SK-N-SH (cell line): ENCODE measurements around the gene CYP4F3. TPM values are rescaled to one million over a fixed set of nuclear protein-coding genes. Genes with fewer than 3 reads are reported as not detected.

Experiments
- CTCF ChIA-PET: fragments of 300-600, 350-600 bp; formaldehyde crosslinking; extraction: SDS; loops from one replicate; lab custom pipeline; 2021; lab: Yijun Ruan, JAX
- POLR2A ChIA-PET: fragments of 350-600 bp; sonication (Branson Sonifier 250); formaldehyde crosslinking; extraction: SDS; loops from one replicate; lab custom pipeline; 2020; ENCODE audit warnings: antibody characterized with exemption, inconsistent platforms; lab: Yijun Ruan, JAX
- DNase-seq: peaks from one replicate; pipeline ENCODE4 v3.0.0; 2012
- H2AFZ ChIP-seq: fragments of 200-600 bp; sonication (generic); 2 replicates; pipeline ENCODE4 v1.8.1; 2016; ENCODE audit warnings: antibody characterized with exemption, mild to moderate bottlenecking, low read depth
- H3F3A ChIP-seq: fragments of 200-600 bp; sonication (generic); replicated peaks from 2 replicates; pipeline ENCODE3; 2016; ENCODE audit warnings: antibody characterized with exemption, mild to moderate bottlenecking; ENCODE audit not compliant: insufficient read depth
- H3K27ac ChIP-seq, 2 experiments: fragments of 200-500 bp in 1 of 2; fragments of 200-600 bp in 1 of 2; sonication (Bioruptor generic) in 1 of 2; sonication (generic), shearing (Covaris generic) in 1 of 2; 2 replicates each; pipeline versions ENCODE4 v1.5.1 to v1.6.1; 2014 to 2016; ENCODE audit warnings: low read depth in 2 of 2, inconsistent platforms in 1 of 2, low read length in 1 of 2, mild to moderate bottlenecking in 1 of 2, mixed read lengths in 1 of 2
- H3K27me3 ChIP-seq: fragments of 200-600 bp; sonication (generic), shearing (Covaris generic); 2 replicates; pipeline ENCODE4 v1.6.1; 2016; ENCODE audit warnings: mixed run types; ENCODE audit not compliant: insufficient read depth
- H3K36me3 ChIP-seq, 2 experiments: fragments of 200-500 bp in 1 of 2; fragments of 200-600 bp in 1 of 2; sonication (Bioruptor generic) in 1 of 2; sonication (generic) in 1 of 2; replicated peaks in 1 of 2; 2 replicates each; pipeline versions ENCODE3 to v1.5.1; 2014 to 2016; ENCODE audit warnings: low read length in 1 of 2, mild to moderate bottlenecking in 1 of 2; ENCODE audit not compliant: insufficient read depth in 2 of 2, control insufficient read depth in 1 of 2
- H3K4me1 ChIP-seq, 2 experiments: fragments of 200-500 bp in 1 of 2; fragments of 200-600 bp in 1 of 2; sonication (Bioruptor generic) in 1 of 2; sonication (generic), shearing (Covaris generic) in 1 of 2; 2 replicates each; pipeline versions ENCODE4 v1.5.1 to v1.6.1; 2014 to 2016; ENCODE audit warnings: low read depth in 1 of 2, low read length in 1 of 2, mixed run types in 1 of 2; ENCODE audit not compliant: insufficient read depth in 2 of 2, control insufficient read depth in 1 of 2
- H3K4me2 ChIP-seq: fragments of 200-600 bp; sonication (generic), shearing (Covaris generic); 2 replicates; pipeline ENCODE4 v1.6.1; 2017; ENCODE audit warnings: mixed run types
- H3K4me3 ChIP-seq, 2 experiments: fragments of 200-500 bp in 1 of 2; fragments of 200-600 bp in 1 of 2; sonication (Bioruptor generic) in 1 of 2; sonication (generic), shearing (Covaris generic) in 1 of 2; 2 replicates each; pipeline versions ENCODE4 v1.5.1 to v1.8.1; 2014 to 2016; ENCODE audit warnings: low read depth in 2 of 2, inconsistent platforms in 1 of 2, low read length in 1 of 2, mild to moderate bottlenecking in 1 of 2, mixed read lengths in 1 of 2, moderate library complexity in 1 of 2
- H3K79me2 ChIP-seq: fragments of 200-600 bp; sonication (generic); 2 replicates; pipeline ENCODE4 v1.8.1; 2017; ENCODE audit warnings: mild to moderate bottlenecking; ENCODE audit not compliant: insufficient read depth
- H3K9ac ChIP-seq: fragments of 200-600 bp; sonication (generic); 2 replicates; pipeline ENCODE4 v1.6.1; 2017; ENCODE audit warnings: mixed run types
- H3K9me2 ChIP-seq: fragments of 200-600 bp; sonication (generic); 2 replicates; pipeline ENCODE4 v1.6.1; 2017; ENCODE audit warnings: mixed run types
- H3K9me3 ChIP-seq: fragments of 200-600 bp; sonication (generic); 2 replicates; pipeline ENCODE4 v1.6.1; 2017; ENCODE audit warnings: mixed run types, mild to moderate bottlenecking, moderate library complexity
- H4K20me1 ChIP-seq: fragments of 200-600 bp; sonication (generic); 2 replicates; pipeline ENCODE4 v1.6.1; 2017; ENCODE audit warnings: mild to moderate bottlenecking, mixed run types; ENCODE audit not compliant: insufficient read depth
- CHD2 ChIP-seq: fragments of 150-350 bp; IDR thresholded peaks from 2 replicates; pipeline ENCODE4 v1.6.1; 2018; ENCODE audit warnings: low read length; ENCODE audit not compliant: partially characterized antibody
- CTCF ChIP-seq: fragments of 200-600 bp; sonication (generic); IDR thresholded peaks from 2 replicates; pipeline ENCODE4 v1.6.1; 2017; ENCODE audit warnings: antibody characterized with exemption, mild to moderate bottlenecking, moderate library complexity
- ELF1 ChIP-seq: IDR thresholded peaks from 2 replicates; pipeline ENCODE4 v1.4.0; 2012
- EP300 ChIP-seq, 2 experiments: IDR thresholded peaks; 2 replicates each; pipeline versions ENCODE4 v1.4.0 to v1.6.1; 2012; ENCODE audit warnings: borderline replicate concordance in 1 of 2, low read depth in 1 of 2, low read length in 1 of 2
- EZH2phosphoT487 ChIP-seq: fragments of 200-600 bp; sonication (generic); IDR thresholded peaks from 2 replicates; pipeline ENCODE4 v1.6.1; 2017; ENCODE audit warnings: low read depth, mixed run types, mild to moderate bottlenecking, antibody characterized with exemption, moderate library complexity, borderline replicate concordance
- GATA2 ChIP-seq: sonication (generic); formaldehyde crosslinking; IDR thresholded peaks from 2 replicates; pipeline ENCODE4 v1.5.0; 2020; ENCODE audit warnings: mild to moderate bottlenecking, missing genetic modification reagents
- IRF3 ChIP-seq: fragments of 150-350 bp; IDR thresholded peaks from 2 replicates; pipeline ENCODE4 v1.6.1; 2016; ENCODE audit warnings: mild to moderate bottlenecking, low read depth, low read length
- MEF2A ChIP-seq: IDR thresholded peaks from 2 replicates; pipeline ENCODE4 v1.4.0; 2012; ENCODE audit warnings: low read depth, borderline replicate concordance
- MXI1 ChIP-seq: IDR thresholded peaks from 2 replicates; pipeline ENCODE4 v1.6.1; 2012; ENCODE audit warnings: mild to moderate bottlenecking, low read depth, low read length, improper control_type of control experiment
- RAD21 ChIP-seq: IDR thresholded peaks from 2 replicates; pipeline ENCODE4 v1.6.1; 2012; ENCODE audit warnings: mild to moderate bottlenecking, low read length
- RCOR1 ChIP-seq: fragments of 150-350 bp; IDR thresholded peaks from 2 replicates; pipeline ENCODE4 v1.6.1; 2017; ENCODE audit warnings: antibody characterized with exemption, low read length
- RFX5 ChIP-seq: IDR thresholded peaks from 2 replicates; pipeline ENCODE4 v1.6.1; 2012; ENCODE audit warnings: mild to moderate bottlenecking, improper control_type of control experiment, low read length
- TAF1 ChIP-seq: IDR thresholded peaks from 2 replicates; pipeline ENCODE4 v1.6.1; 2012; ENCODE audit warnings: low read depth, mild to moderate bottlenecking, low read length, moderate library complexity, borderline replicate concordance
- TCF12 ChIP-seq: IDR thresholded peaks from 2 replicates; pipeline ENCODE4 v1.4.0; 2012
- TEAD4 ChIP-seq: IDR thresholded peaks from 2 replicates; pipeline ENCODE4 v1.4.0; 2012; ENCODE audit warnings: mild to moderate bottlenecking, borderline replicate concordance; ENCODE audit not compliant: insufficient read depth
- USF2 ChIP-seq: fragments of 150-350 bp; IDR thresholded peaks from 2 replicates; pipeline ENCODE4 v1.6.1; 2017; ENCODE audit warnings: antibody characterized with exemption, low read length, low read depth, borderline replicate concordance
- YY1 ChIP-seq: IDR thresholded peaks from 2 replicates; pipeline ENCODE4 v1.4.0; 2012; ENCODE audit warnings: low read depth, mild to moderate bottlenecking
- WGBS: methylation state at CpG from one replicate; pipeline ENCODE4 v1.1.6; 2017; ENCODE audit warnings: low lambda C conversion rate; 5-methylcytosine and 5-hydroxymethylcytosine counted together
- polyA plus RNA-seq, 3 experiments: library from polyadenylated mRNA; depleted of rRNA; stranded (reverse); fragments of >200 nt; gene quantifications; 2 replicates each; pipeline ENCODE4 v1.2.3, GENCODE V29; 2012
- TF ChIP-seq, protein P1 (sequence below): IDR thresholded peaks from 2 replicates; pipeline ENCODE4 v1.4.0; 2012; ENCODE audit warnings: low read depth

CYP4F3 gene
- polyA plus RNA-seq, 1 of the 3 experiments (the other 2 are of a cell fraction) = 0.08 TPM

DNA sequence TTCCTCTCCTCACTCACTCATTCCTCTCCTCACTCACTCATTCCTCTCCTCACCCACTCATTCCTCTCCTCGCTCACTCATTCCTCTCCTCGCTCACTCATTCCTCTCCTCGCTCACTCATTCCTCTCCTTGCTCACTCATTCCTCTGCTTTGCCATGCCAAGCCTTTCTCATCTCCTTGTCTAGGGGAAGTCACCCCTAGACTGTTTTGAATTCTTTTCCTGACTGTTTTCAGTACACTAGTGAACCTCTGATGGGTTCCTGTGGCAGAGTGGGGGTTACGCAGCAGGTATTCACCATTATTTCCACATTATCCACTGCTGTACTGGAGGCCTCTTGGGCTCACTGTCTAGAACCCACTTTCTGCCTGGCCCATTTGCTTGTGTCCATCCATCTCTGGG is 24.5 kb upstream of the CYP4F3 start:
- no peak for DNase-seq
- Histone ChIP-seq H3K4me1 (no peaks in the 10 kb centered on the region), H3K36me3 (no peaks in the 10 kb centered on the region), H3F3A (no peaks in the 10 kb centered on the region), H3K4me2 (no peak overlapping the region), H4K20me1 (no peaks in the 10 kb centered on the region), H3K79me2 (no peaks in the 10 kb centered on the region), H2AFZ (no peak overlapping the region), H3K9me3 (no peaks in the 10 kb centered on the region), H3K27ac (no peak overlapping the region), H3K4me3 (no peak overlapping the region), H3K9me2 (no peaks in the 10 kb centered on the region), H3K27me3 (peaks cover 4% of the 10 kb centered on the region; the same call in 1 of the 2 replicates), H3K9ac (no peak overlapping the region)
- ChIA-PET POLR2A (no interaction called here), CTCF (no interaction called here)
- no peak for TF ChIP-seq TEAD4
- no peak for TF ChIP-seq CTCF
- TF ChIP-seq TCF12 = no peak
- TF ChIP-seq ELF1 = no peak
- TF ChIP-seq RCOR1 = no peak
- no peak for TF ChIP-seq MXI1
- no peak for TF ChIP-seq YY1
- no peak for TF ChIP-seq MEF2A
- no peak for TF ChIP-seq RAD21
- no peak for TF ChIP-seq GATA2
- no peak for TF ChIP-seq IRF3
- no peak for TF ChIP-seq RFX5
- TF ChIP-seq TAF1 = no peak
- TF ChIP-seq CHD2 = no peak
- TF ChIP-seq, protein P1, sequence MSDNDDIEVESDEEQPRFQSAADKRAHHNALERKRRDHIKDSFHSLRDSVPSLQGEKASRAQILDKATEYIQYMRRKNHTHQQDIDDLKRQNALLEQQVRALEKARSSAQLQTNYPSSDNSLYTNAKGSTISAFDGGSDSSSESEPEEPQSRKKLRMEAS = no peak
- no peak for TF ChIP-seq USF2
- TF ChIP-seq EP300 (IDR thresholded peaks at IDR 0.05; ENCODE audit: borderline replicate concordance in 1 of 2, low read depth in 1 of 2, low read length in 1 of 2) = no peak
- no peak for TF ChIP-seq EZH2phosphoT487
- 7% methylated on average over 4 of the region's 4 CpGs for WGBS
